Colon (tissue), 2 donors: Measurements from ENCODE around the gene DLGAP4.

Experiments
- FAIRE-seq: peaks from 2 replicates; lab custom pipeline; 2012; peaks lifted over from hg19 to GRCh38; lab: Jason Lieb, UNC
- donor health status: control.
- donor health status: control.

The DLGAP4 gene

DNA sequence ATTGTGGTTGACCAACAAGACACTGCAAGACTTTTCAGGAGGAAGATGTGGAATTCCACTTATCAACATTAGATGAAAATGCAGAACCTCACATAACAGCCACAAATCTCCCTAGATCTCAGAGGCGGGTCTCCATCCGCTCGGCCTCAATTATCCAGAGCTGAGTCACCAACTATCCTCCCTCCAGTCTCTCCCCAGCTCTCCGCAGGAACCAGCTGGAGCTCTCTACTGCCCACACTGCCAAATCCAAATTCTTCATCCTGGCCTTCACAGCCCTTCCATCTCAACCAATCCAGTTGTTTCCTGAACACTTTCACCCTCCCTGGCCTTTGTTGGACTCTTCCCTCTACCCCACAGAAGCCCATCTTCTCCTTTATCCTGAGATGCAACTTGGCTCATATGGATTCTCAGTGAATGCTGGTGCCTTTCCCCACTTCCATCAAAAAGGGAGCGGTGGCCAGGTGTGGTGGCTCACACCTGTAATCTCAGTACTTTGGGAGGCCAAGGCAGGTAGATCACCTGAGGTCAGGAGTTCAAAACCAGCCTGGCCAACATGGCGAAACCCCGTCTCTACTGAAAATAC, 263.8 kb downstream of the DLGAP4 start:
- no peak for FAIRE-seq

DNA sequence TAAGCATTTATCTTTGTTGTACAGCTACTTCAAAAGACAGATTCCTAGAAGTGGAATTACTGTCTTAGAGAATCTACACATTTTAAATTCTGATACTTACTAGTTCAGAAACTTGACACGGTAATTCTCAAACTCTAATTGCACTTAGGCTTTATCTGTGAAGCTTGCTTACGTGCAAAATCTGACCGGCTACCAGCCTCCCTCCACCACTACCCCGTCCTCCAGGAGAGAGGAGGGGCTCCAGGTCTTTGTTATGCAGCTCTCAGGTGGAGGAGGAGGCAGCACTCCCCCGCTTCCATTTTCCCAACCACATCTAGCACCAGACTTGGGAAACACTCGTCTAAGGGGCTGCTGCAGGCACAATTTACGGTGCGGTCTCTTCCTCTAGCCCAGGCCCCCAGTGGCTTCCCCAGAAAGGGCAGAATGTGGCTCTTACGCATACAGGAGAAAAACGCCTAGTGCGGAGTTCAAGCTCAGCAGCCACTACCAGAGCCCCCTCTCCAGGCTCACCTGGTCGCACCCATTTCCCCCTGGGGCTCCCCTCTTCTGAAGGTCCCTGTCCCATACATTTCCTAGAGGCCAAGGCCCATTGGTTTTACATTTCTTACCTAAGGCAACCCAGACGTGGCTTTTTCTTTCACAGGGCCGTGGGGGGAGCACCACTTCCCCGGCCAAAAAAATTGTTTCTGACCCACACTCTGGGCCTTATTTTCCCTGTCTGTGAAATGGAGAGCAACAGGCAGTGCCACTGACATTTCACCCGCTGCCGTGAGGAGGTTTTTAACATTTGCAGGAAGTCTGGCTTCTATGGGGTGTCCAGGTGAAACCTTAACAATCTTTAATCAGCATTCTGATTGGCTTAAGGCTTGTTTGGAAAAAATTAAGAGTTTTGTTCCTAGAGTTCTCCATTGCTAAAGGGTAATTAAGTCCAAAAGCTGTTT, 265.7 kb downstream of the DLGAP4 start:
- no peak for FAIRE-seq

DNA sequence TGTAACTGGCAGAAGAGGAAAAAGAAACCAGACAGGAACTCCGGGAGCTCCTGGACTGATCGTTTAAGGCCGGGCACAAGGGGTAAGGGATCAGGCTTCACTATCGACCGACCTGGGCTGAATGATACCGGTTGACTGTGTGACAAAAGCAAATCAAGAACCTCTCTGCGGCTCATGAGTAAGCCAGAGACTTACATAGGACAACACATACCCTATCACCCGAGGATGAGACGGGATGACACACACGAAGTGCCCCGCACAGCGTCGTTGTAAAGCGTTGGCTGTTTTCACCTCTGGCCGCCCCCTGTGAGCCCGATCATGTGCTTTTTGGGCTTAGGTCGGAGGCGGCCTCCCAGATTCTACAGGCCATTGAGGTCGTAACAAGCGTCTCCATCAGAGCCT, 266.6 kb downstream of the DLGAP4 start:
- FAIRE-seq = no peak

DNA sequence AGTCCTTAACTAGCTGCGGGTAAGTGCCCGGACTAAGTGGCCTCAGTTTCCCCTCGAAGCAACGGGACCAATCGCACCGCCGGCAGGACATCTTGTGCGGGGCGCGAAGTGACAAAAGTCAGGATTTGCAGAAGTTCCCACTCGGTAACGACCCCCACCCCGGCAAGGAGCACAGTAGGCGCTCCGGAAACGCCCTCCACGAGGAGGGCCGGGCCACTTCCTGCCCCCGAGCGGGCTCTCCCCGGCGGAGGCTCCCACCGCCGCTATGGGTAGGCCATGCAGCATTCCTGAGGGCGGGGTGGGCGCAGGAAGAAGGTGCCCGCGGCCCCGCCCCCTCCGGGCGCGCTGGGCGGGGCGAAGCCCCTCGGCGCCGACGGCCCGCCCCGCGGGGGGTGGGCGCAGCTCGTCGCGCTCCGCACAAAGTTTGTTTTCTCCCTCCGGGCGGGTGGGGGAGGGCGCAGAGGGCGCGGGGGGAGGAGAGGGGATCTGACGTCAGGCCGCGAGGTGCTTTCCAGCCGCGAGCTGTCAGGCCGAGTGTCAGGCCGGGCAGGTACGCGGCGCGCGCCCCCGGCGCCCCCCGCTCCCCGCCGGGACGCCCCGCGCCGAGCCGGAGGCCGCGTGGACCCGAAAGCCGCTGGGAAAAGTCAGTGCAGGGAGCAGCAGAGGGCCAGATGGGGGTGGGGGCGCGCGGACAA, 267.1 kb downstream of the DLGAP4 start, which contains the start of gene TGIF2:
Gene TGIF2, plus strand, starts transcription at position 495 of the 695 bp plus-strand sequence. CDS start 5,178 bp downstream, outside the sequence.
- no peak for FAIRE-seq

DNA sequence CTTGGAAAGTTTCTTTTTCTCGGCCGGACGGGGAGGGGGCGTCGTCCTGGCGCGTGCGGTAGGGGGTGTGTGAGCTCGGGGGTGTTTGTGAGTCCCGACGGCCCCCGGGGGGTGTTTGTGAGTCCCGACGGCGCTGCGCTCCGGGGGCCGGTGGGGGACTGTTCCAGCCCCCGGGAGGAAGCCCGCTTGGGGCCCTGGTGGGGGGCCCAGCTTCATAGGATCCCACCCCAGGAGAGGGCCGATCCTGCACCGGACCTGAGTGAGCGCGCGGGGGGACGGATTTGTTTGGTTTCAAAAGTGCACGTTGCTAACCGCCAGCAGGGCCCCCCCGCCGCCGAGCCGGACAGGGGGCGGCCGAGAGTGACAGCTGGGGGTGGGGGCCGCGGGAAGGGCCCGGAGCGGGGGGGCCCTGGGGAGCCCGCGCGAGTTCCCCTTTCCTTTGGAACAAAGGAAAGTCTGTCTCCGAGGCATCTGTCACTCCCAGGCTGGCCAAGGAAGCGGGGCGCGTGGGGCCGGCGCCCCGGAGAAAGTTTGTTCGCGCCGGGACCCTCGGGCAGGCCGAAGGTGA, 267.7 kb downstream of the DLGAP4 start:
- FAIRE-seq = no peak

DNA sequence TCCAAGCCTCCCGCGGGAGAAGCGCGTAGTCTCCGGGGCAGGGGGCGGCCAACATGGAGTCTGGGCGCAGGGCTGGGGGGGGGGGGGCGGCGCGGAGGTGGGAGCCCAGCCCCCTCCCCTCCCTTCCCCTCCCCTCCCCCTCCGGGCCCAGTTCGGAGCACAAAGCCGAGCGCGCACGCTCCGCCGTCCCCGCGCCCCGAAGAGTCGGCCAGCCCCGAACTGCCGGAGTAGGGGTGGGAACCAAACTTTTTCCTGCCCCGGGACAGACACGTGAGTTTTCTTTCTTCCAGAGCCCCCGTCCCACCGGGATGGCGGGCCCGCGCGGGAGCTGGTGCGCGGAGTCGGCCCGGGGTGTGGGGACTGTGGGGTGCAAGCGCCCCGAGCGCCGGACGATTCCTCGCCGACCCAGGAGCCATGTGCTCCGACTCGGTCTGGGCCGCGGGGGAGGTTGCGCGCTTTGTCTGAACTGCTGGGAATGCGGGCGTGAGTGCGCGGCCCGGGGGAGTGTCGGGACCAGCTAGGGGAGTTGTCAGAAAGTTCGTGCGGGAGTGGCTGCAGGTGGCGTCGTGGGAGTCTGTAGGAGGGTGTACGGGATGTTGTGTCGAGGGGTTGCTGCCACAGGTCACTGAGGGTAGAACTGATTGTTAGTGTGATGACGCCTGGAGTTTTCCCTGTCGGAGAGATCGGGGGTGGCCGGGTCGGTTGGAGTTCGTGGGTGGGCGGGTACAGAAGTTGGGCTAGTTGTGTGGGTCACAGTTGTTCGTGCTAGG, 268.4 kb downstream of the DLGAP4 start:
- FAIRE-seq = no peak

DNA sequence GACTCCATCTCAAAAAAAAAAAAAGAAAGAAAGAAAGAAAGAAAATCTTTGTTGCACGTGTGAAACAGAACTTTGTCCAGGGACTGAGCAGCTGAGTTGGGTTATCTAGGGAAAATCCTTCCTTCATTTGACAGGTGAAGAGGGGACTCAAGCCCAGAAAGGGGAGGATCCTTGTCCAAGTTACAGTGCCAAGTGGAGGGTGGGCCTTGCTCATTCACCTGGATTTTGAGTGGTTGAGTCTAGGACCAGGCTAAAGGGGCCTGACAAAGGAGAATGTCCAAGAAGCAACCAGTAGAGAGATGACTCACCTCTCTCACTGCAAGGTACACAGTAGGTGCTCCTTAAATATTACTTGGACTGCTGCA, 269.9 kb downstream of the DLGAP4 start:
- no peak for FAIRE-seq
